GM12878 (cell line): ENCODE data around the gene BSN. TPM values are rescaled to one million over a fixed set of nuclear protein-coding genes. Genes with fewer than 3 reads are reported as not detected.

Experiments used
- ATAC-seq: fragments of 200-7000 bp; cut with Tn5 transposase; 3 replicates; pipeline ENCODE4 v1.9.1; 2020; ENCODE audit warnings: mild to moderate bottlenecking, moderate library complexity
- BruUV-seq: library from RNA; stranded (reverse); fragments of 400-500 nt; replicated peaks from 2 replicates; lab custom pipeline; 2021; lab: Mats Ljungman, UMichigan
- CTCF ChIA-PET: fragments of 300-600 bp; sonication (Branson Sonifier 250); formaldehyde crosslinking; extraction: SDS; loops from one replicate; lab custom pipeline; 2021; ENCODE audit warnings: inconsistent platforms; lab: Yijun Ruan, JAX
- POLR2A ChIA-PET: fragments of 350-600 bp; formaldehyde crosslinking; extraction: SDS; loops from one replicate; lab custom pipeline; 2021; ENCODE audit warnings: inconsistent platforms; lab: Charles Lee
- RAD21 ChIA-PET: fragments of 300-600 bp; sonication (Branson Sonifier 250); formaldehyde crosslinking; loops from one replicate; lab custom pipeline; 2023; ENCODE audit warnings: antibody characterized with exemption; ENCODE audit not compliant: unreplicated experiment; lab: Charles Lee
- SMC1A ChIA-PET: fragments of 300-600 bp; sonication (Branson Sonifier 250); formaldehyde crosslinking; loops from one replicate; lab custom pipeline; 2023; ENCODE audit not compliant: unreplicated experiment, uncharacterized antibody; lab: Charles Lee
- DNase-seq: peaks from one replicate; pipeline ENCODE4 v3.0.0-alpha.2; 2011; ENCODE audit warnings: low read depth, low spot score
- FAIRE-seq: peaks from 3 replicates; lab custom pipeline; 2011; peaks lifted over from hg19 to GRCh38; lab: Jason Lieb, UNC
- H2AFZ ChIP-seq: 2 replicates; pipeline ENCODE4 v1.6.0; 2011; ENCODE audit warnings: low read depth, low read length, control low read depth; ENCODE audit not compliant: control insufficient read depth
- H3K27ac ChIP-seq: 2 replicates; pipeline ENCODE4 v1.5.1; 2011; ENCODE audit warnings: control low read depth; ENCODE audit not compliant: control insufficient read depth, insufficient read depth
- H3K27me3 ChIP-seq, 2 experiments: replicated peaks in 1 of 2; 2 replicates each; pipeline versions ENCODE4 v1.6.0 to v1.6.1; 2011; ENCODE audit warnings: low read length in 1 of 2; ENCODE audit not compliant: control insufficient read depth in 2 of 2, insufficient read depth in 2 of 2
- H3K36me3 ChIP-seq, 2 experiments: 2 replicates each; pipeline ENCODE4 v1.5.1; 2011; ENCODE audit warnings: low read length in 1 of 2; ENCODE audit not compliant: control insufficient read depth in 2 of 2, insufficient read depth in 2 of 2
- H3K4me1 ChIP-seq: 2 replicates; pipeline ENCODE4 v1.6.1; 2011; ENCODE audit warnings: mild to moderate bottlenecking, low read length, moderate library complexity, mixed read lengths; ENCODE audit not compliant: control insufficient read depth, insufficient read depth
- H3K4me2 ChIP-seq: 2 replicates; pipeline ENCODE4 v1.6.0; 2011; ENCODE audit warnings: control low read depth; ENCODE audit not compliant: control insufficient read depth, insufficient read depth
- H3K4me3 ChIP-seq: fragments of 200-600 bp; sonication (generic); 2 replicates; pipeline ENCODE4 v1.5.1; 2016
- H3K79me2 ChIP-seq: 2 replicates; pipeline ENCODE4 v1.6.0; 2011; ENCODE audit warnings: low read length; ENCODE audit not compliant: control insufficient read depth, insufficient read depth
- H3K9ac ChIP-seq: 2 replicates; pipeline ENCODE4 v1.8.0; 2011; ENCODE audit warnings: low read length, control low read depth, mixed read lengths; ENCODE audit not compliant: control insufficient read depth, insufficient read depth
- H3K9me3 ChIP-seq: replicated peaks from 3 replicates; pipeline ENCODE4 v1.5.1; 2011; ENCODE audit warnings: mild to moderate bottlenecking, low read length; ENCODE audit not compliant: control insufficient read depth, insufficient read depth
- H4K20me1 ChIP-seq: 2 replicates; pipeline ENCODE4 v1.6.0; 2011; ENCODE audit not compliant: control insufficient read depth, insufficient read depth
- CHD4 ChIP-seq: fragments of 200-600 bp; sonication (generic); IDR thresholded peaks from 2 replicates; pipeline ENCODE4 v1.6.1; 2016; ENCODE audit warnings: mild to moderate bottlenecking
- EZH2 ChIP-seq: IDR thresholded peaks from 2 replicates; pipeline ENCODE4 v1.6.1; 2012; ENCODE audit warnings: low read depth, mild to moderate bottlenecking, control low read depth, inconsistent platforms, low read length, borderline replicate concordance; ENCODE audit not compliant: control insufficient read depth
- FOS ChIP-seq: IDR thresholded peaks from 3 replicates; pipeline ENCODE4 v1.6.1; 2011; ENCODE audit warnings: borderline replicate concordance; ENCODE audit not compliant: insufficient read length; ENCODE audit errors: extremely low read depth
- HDAC6 ChIP-seq: fragments of 200-600 bp; sonication (generic); IDR thresholded peaks from one replicate; pipeline ENCODE4 v1.8.0; 2017; ENCODE audit warnings: antibody characterized with exemption; ENCODE audit not compliant: unreplicated experiment
- LARP7 ChIP-seq: fragments of 450-650 bp; IDR thresholded peaks from 2 replicates; pipeline ENCODE4 v1.6.1; 2017; ENCODE audit warnings: mild to moderate bottlenecking
- NBN ChIP-seq: fragments of 450-650 bp; IDR thresholded peaks from 2 replicates; pipeline ENCODE4 v1.6.1; 2016
- NR2F1 ChIP-seq: fragments of 450-650 bp; conservative IDR thresholded peaks from 2 replicates; pipeline ENCODE4 v1.6.1; 2017; ENCODE audit warnings: mild to moderate bottlenecking
- PML ChIP-seq: IDR thresholded peaks from 2 replicates; pipeline ENCODE4 v1.6.1; 2012; ENCODE audit warnings: low read length, inconsistent platforms
- POLR2AphosphoS2 ChIP-seq: IDR thresholded peaks from 2 replicates; pipeline ENCODE4 v1.6.1; 2011; ENCODE audit warnings: low read depth, mild to moderate bottlenecking, low read length, improper control_type of control experiment, moderate library complexity
- RAD21 ChIP-seq: IDR thresholded peaks from 2 replicates; pipeline ENCODE4 v1.6.1; 2011; ENCODE audit warnings: mild to moderate bottlenecking, low read depth, low read length, moderate library complexity; ENCODE audit not compliant: insufficient read depth
- RAD51 ChIP-seq: fragments of 450-650 bp; IDR thresholded peaks from 2 replicates; pipeline ENCODE4 v1.6.1; 2016; ENCODE audit warnings: moderate library complexity, mild to moderate bottlenecking, inconsistent platforms
- SUPT20H ChIP-seq: IDR thresholded peaks from 2 replicates; pipeline ENCODE4 v1.6.1; 2011; ENCODE audit warnings: low read depth, mild to moderate bottlenecking, low read length, moderate library complexity, borderline replicate concordance; ENCODE audit not compliant: control insufficient read depth
- TARDBP ChIP-seq: IDR thresholded peaks from 2 replicates; pipeline ENCODE4 v1.6.1; 2016; ENCODE audit warnings: borderline replicate concordance
- WRNIP1 ChIP-seq: IDR thresholded peaks from 2 replicates; pipeline ENCODE4 v1.6.1; 2011; ENCODE audit warnings: low read depth, low read length, improper control_type of control experiment, borderline replicate concordance
- ZZZ3 ChIP-seq: IDR thresholded peaks from 2 replicates; pipeline ENCODE4 v1.6.1; 2011; ENCODE audit warnings: low read depth; ENCODE audit not compliant: control insufficient read depth, insufficient read length
- WGBS: methylation state at CpG from one replicate; pipeline ENCODE4 v1.1.6; 2016; ENCODE audit warnings: low lambda C conversion rate; ENCODE audit not compliant: insufficient replicate concordance, insufficient coverage; ENCODE audit errors: missing lambda C conversion rate; 5-methylcytosine and 5-hydroxymethylcytosine counted together
- in situ Hi-C: fragments of 300-500 bp; cut with MboI; formaldehyde crosslinking; loops from 9 replicates; pipeline ENCODE4 v1.14.3; 2018; ENCODE audit warnings: mixed read lengths
- intact Hi-C: fragments of 100-400 bp; cut with micrococcal nuclease; formaldehyde crosslinking; loops from one replicate; pipeline ENCODE4 v1.14.2; 2022; ENCODE audit not compliant: unreplicated experiment
- polyA plus RNA-seq, 11 experiments: library from polyadenylated mRNA; depleted of rRNA in 4 of 11; unstranded in 6 of 11; stranded (reverse) in 5 of 11; fragments of >200 nt; fragmentation: Nextera tagmentation in 4 of 11; fragmentation: Illumina TruSeq in 1 of 11; extraction: Ambion mirVana in 4 of 11; extraction: Trizol in 1 of 11; gene quantifications; 1 replicate in 1 of 11; 2 replicates in 10 of 11; pipeline versions ENCODE4 v1.2.1 to v1.2.3, GENCODE V29; 2011 to 2016; ENCODE audit warnings: inconsistent platforms in 2 of 11, missing spikeins in 2 of 11, low read depth in 1 of 11
- total RNA-seq, 4 experiments: library from RNA; depleted of rRNA in 3 of 4; stranded (reverse); fragments of >200 nt in 3 of 4; fragmentation: Illumina TruSeq in 1 of 4; extraction: Trizol in 1 of 4; gene quantifications; 2 replicates each; pipeline versions ENCODE4 v1.2.1 to v1.2.3, GENCODE V29; 2013 to 2021
- TF ChIP-seq, protein P1 (sequence below): fragments of 450-650 bp; IDR thresholded peaks from 2 replicates; pipeline ENCODE4 v1.6.1; 2017; ENCODE audit warnings: mild to moderate bottlenecking
- TF ChIP-seq, protein P2 (sequence below): IDR thresholded peaks from 2 replicates; pipeline ENCODE4 v1.6.1; 2011; ENCODE audit warnings: borderline replicate concordance, low read depth, mild to moderate bottlenecking, moderate library complexity, low read length; ENCODE audit not compliant: insufficient read depth, poor library complexity, severe bottlenecking

The BSN gene
- total and polyA plus RNA-seq, 10 of the 15 experiments (the other 5 are each of a cell fraction or from before 2014, with no cell fraction given): under 0.01 to 0.19 (median 0.05) TPM; not detected in 1

DNA sequence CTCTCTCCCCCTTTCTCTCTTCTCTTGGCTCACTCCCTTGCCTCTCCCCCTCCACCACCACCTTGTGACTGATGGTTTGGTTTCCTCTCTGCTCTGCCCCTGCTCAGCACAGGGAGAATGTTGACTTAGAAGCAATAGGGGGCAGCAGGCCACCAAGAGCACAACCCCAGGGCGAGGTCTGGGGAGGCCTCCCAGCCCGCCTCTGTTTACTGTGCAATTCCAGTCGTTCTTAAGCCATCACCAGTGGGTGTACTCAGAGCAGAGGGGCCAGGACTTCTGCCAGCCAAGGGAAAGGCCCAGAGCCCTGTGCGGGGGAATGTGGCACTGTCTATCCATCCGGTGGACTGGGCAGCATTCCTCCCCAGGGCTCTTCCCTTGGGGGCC, 114.1 kb downstream of the BSN start (continued):
- TF ChIP-seq FOS (no peak), PML (no peak), NR2F1 (no peak), HDAC6 (no peak), RAD51 (no peak)
- TF ChIP-seq, protein P1, sequence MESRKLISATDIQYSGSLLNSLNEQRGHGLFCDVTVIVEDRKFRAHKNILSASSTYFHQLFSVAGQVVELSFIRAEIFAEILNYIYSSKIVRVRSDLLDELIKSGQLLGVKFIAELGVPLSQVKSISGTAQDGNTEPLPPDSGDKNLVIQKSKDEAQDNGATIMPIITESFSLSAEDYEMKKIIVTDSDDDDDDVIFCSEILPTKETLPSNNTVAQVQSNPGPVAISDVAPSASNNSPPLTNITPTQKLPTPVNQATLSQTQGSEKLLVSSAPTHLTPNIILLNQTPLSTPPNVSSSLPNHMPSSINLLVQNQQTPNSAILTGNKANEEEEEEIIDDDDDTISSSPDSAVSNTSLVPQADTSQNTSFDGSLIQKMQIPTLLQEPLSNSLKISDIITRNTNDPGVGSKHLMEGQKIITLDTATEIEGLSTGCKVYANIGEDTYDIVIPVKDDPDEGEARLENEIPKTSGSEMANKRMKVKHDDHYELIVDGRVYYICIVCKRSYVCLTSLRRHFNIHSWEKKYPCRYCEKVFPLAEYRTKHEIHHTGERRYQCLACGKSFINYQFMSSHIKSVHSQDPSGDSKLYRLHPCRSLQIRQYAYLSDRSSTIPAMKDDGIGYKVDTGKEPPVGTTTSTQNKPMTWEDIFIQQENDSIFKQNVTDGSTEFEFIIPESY: no peak
- TF ChIP-seq, all 136 proteins: peak for 0

DNA sequence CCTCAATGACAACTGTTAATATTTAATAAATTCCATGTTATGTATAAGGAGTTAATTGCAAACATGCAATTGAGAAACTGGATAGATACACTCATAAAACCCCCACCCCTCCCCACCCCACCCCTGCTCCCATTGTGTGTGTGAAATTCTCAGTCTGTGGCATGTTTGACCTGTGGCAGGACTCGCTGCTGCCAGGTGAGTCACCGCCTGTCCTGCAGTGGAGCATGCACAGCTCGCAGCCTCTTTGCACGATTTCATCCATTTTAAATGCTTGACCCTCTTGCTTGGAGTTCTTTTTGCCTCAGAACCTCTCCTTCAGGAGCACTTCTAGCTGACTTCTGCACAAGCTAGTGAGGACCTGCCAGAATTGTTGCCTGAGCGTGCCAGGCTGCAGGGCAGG, 114.6 kb downstream of the BSN start:
- no peak for ATAC-seq
- H3K4me1 ChIP-seq: peaks cover 5% of the 10 kb centered on the region
- H3K27ac ChIP-seq: no peak overlapping the region
- H3K4me3 ChIP-seq: no peak overlapping the region
- no peak overlapping the region for H3K9ac ChIP-seq
- no peaks in the 10 kb centered on the region for H3K36me3 ChIP-seq
- intact Hi-C loops: no loop called here
- ChIA-PET RAD21 (interaction anchor here (0.8 to 1.6 kb wide), 2 partner anchors 114 to 129 kb away, joined by 4 to 13 read pairs; partner anchors contain the start of gene BSN), CTCF (interaction anchor here (5.3 kb wide), 1 partner anchor 130 kb away, joined by 210 read pairs; no protein-coding TSS in a partner anchor), SMC1A (interaction anchor here (1.8 kb wide), 1 partner anchor 129 kb away, joined by 4 read pairs; no protein-coding TSS in a partner anchor), POLR2A (no interaction called here)
- no peak overlapping the region for H3K4me2 ChIP-seq
- H3K9me3 ChIP-seq: no peaks in the 10 kb centered on the region
- no peaks in the 10 kb centered on the region for H4K20me1 ChIP-seq
- DNase-seq: no peak
- no peak for FAIRE-seq
- no TSS peak for BruUV-seq
- WGBS: 55% methylated on average over 5 of the region's 5 CpGs
- H3K27me3 ChIP-seq: no peaks in the 10 kb centered on the region
- in situ Hi-C loops: no loop called here
- no peak for TF ChIP-seq POLR2AphosphoS2
- no peak for TF ChIP-seq NBN
- TF ChIP-seq RAD21: no peak
- TF ChIP-seq SUPT20H: no peak
- TF ChIP-seq EZH2: no peak
- no peak for TF ChIP-seq TARDBP
- TF ChIP-seq, protein P2, sequence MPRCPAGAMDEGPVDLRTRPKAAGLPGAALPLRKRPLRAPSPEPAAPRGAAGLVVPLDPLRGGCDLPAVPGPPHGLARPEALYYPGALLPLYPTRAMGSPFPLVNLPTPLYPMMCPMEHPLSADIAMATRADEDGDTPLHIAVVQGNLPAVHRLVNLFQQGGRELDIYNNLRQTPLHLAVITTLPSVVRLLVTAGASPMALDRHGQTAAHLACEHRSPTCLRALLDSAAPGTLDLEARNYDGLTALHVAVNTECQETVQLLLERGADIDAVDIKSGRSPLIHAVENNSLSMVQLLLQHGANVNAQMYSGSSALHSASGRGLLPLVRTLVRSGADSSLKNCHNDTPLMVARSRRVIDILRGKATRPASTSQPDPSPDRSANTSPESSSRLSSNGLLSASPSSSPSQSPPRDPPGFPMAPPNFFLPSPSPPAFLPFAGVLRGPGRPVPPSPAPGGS: no peak
- TF ChIP-seq WRNIP1: no peak
- TF ChIP-seq CHD4: no peak
- no peak for TF ChIP-seq LARP7
- TF ChIP-seq ZZZ3: no peak
- no peak overlapping the region for H2AFZ ChIP-seq
- H3K79me2 ChIP-seq: peaks cover 6% of the 10 kb centered on the region
